HepG2 (cell line): ENCODE measurements around the gene CD24. TPM values are rescaled to one million over a fixed set of nuclear protein-coding genes. Genes with fewer than 3 reads are reported as not detected.

Experiments
- CREB3 ChIP-seq: sonication (generic); formaldehyde crosslinking; IDR thresholded peaks from 2 replicates; pipeline ENCODE4 v1.5.0; 2020; ENCODE audit warnings: missing genetic modification reagents
- HHEX ChIP-seq: IDR thresholded peaks from 2 replicates; pipeline ENCODE4 v1.6.1; 2016; ENCODE audit warnings: control low read depth
- MATR3 ChIP-seq: sonication (generic); formaldehyde crosslinking; IDR thresholded peaks from 2 replicates; pipeline ENCODE4 v1.4.0; 2020; ENCODE audit warnings: missing genetic modification reagents
- MLLT10 ChIP-seq: sonication (generic); formaldehyde crosslinking; IDR thresholded peaks from 2 replicates; pipeline ENCODE4 v1.4.0; 2020; ENCODE audit warnings: missing genetic modification reagents
- NFYB ChIP-seq: sonication (generic); formaldehyde crosslinking; IDR thresholded peaks from 2 replicates; pipeline ENCODE4 v1.4.0; 2020; ENCODE audit warnings: missing genetic modification reagents
- PPARG ChIP-seq: conservative IDR thresholded peaks from 2 replicates; pipeline ENCODE4 v1.6.1; 2016; ENCODE audit warnings: missing biosample characterization, missing genetic modification reagents
- SALL1 ChIP-seq: sonication (generic); formaldehyde crosslinking; IDR thresholded peaks from 2 replicates; pipeline ENCODE4 v1.8.0; 2022; ENCODE audit warnings: mild to moderate bottlenecking, missing genetic modification reagents
- TFDP2 ChIP-seq: sonication (generic); formaldehyde crosslinking; IDR thresholded peaks from 2 replicates; pipeline ENCODE4 v1.4.0; 2020; ENCODE audit warnings: missing genetic modification reagents
- ZFY ChIP-seq: sonication (generic); formaldehyde crosslinking; IDR thresholded peaks from 2 replicates; pipeline ENCODE4 v1.4.0; 2020; ENCODE audit warnings: missing genetic modification reagents
- ZKSCAN5 ChIP-seq: sonication (generic); formaldehyde crosslinking; IDR thresholded peaks from 2 replicates; pipeline ENCODE4 v1.5.1; 2020; ENCODE audit warnings: mild to moderate bottlenecking, missing genetic modification reagents
- ZNF33B ChIP-seq: sonication (generic); formaldehyde crosslinking; IDR thresholded peaks from 2 replicates; pipeline ENCODE4 v1.5.1; 2020; ENCODE audit warnings: mild to moderate bottlenecking, missing genetic modification reagents
- ZNF430 ChIP-seq: sonication (generic); formaldehyde crosslinking; IDR thresholded peaks from 2 replicates; pipeline ENCODE4 v1.9.0; 2021; ENCODE audit warnings: mild to moderate bottlenecking, missing genetic modification reagents
- polyA plus RNA-seq, 8 experiments: library from polyadenylated mRNA; depleted of rRNA in 3 of 8; stranded (reverse) in 7 of 8; unstranded in 1 of 8; fragments of >200 nt; fragmentation: Illumina TruSeq in 4 of 8; extraction: Trizol in 4 of 8; gene quantifications; 2 replicates each; pipeline versions ENCODE4 v1.2.1 to v1.2.3, GENCODE V29; 2011 to 2016; ENCODE audit warnings: low read depth in 4 of 8, missing spikeins in 1 of 8, mixed read lengths in 1 of 8; ENCODE audit not compliant: insufficient read depth in 1 of 8
- total RNA-seq, 5 experiments: library from RNA; depleted of rRNA; stranded (reverse); fragments of >200 nt; fragmentation: Illumina TruSeq; extraction: Trizol; gene quantifications; 2 replicates each; pipeline ENCODE4 v1.2.3, GENCODE V29; 2016; ENCODE audit warnings: low read depth in 1 of 5
- TF ChIP-seq, protein P1 (sequence below): sonication (generic); formaldehyde crosslinking; IDR thresholded peaks from 2 replicates; pipeline ENCODE4 v1.5.1; 2020; ENCODE audit warnings: mild to moderate bottlenecking, missing genetic modification reagents, moderate library complexity
- TF ChIP-seq, protein P2 (sequence below): IDR thresholded peaks from 2 replicates; pipeline ENCODE4 v1.4.0; 2020; ENCODE audit warnings: mild to moderate bottlenecking, missing genetic modification reagents
- TF ChIP-seq, protein P3 (sequence below): sonication (generic); formaldehyde crosslinking; IDR thresholded peaks from 2 replicates; pipeline ENCODE4 v1.4.0; 2020; ENCODE audit warnings: missing genetic modification reagents

The CD24 gene
- total and polyA plus RNA-seq, 2 of the 13 experiments (the other 11 are each of a cell fraction or from before 2014, with no cell fraction given), result 11.3 to 30.5 TPM

DNA sequence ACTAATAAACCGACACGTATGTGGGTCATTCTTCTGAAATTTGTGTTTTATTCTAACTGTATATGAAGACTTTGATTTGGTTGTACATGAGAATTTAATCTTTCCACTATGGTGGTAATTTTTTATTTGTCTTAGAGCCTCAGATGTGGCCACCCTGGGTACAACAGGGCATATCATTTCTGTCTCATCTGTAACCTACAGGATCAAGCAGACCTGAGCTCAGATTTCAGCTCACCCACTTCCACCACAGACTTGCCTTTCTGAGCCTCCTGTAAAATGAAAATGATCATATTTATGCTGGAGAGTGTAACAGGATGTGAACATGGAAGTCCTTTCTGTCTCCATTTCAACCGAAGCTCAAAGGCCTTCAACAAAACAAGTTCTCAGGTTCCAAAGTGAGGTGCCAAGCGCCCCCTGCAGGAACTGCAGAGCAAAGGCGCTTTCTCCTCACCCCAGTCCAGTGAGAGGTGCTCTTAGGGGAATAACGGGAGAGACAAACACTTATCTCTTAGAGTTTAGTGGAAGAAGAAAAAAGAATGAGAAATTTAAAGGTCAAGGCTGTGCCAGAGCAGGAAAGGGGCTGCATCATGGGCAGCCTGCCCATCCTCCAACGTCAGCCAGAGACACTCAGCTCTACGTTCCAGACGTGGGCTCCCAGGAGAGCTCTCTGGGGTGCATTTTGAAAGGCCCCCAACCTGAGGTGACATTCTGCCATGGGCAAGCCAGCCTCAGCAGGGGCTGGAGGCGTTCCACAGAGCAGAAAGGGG is 23.0 kb upstream of the CD24 start (continued):
- no peak for TF ChIP-seq MATR3 (CRISPR knock-in tag)
- TF ChIP-seq NFYB (CRISPR knock-in tag), result no peak
- no peak for TF ChIP-seq PPARG (CRISPR knock-in tag)
- peak; percentile 24; the same call in 1 of the 2 replicates for TF ChIP-seq SALL1
- TF ChIP-seq, protein P1, sequence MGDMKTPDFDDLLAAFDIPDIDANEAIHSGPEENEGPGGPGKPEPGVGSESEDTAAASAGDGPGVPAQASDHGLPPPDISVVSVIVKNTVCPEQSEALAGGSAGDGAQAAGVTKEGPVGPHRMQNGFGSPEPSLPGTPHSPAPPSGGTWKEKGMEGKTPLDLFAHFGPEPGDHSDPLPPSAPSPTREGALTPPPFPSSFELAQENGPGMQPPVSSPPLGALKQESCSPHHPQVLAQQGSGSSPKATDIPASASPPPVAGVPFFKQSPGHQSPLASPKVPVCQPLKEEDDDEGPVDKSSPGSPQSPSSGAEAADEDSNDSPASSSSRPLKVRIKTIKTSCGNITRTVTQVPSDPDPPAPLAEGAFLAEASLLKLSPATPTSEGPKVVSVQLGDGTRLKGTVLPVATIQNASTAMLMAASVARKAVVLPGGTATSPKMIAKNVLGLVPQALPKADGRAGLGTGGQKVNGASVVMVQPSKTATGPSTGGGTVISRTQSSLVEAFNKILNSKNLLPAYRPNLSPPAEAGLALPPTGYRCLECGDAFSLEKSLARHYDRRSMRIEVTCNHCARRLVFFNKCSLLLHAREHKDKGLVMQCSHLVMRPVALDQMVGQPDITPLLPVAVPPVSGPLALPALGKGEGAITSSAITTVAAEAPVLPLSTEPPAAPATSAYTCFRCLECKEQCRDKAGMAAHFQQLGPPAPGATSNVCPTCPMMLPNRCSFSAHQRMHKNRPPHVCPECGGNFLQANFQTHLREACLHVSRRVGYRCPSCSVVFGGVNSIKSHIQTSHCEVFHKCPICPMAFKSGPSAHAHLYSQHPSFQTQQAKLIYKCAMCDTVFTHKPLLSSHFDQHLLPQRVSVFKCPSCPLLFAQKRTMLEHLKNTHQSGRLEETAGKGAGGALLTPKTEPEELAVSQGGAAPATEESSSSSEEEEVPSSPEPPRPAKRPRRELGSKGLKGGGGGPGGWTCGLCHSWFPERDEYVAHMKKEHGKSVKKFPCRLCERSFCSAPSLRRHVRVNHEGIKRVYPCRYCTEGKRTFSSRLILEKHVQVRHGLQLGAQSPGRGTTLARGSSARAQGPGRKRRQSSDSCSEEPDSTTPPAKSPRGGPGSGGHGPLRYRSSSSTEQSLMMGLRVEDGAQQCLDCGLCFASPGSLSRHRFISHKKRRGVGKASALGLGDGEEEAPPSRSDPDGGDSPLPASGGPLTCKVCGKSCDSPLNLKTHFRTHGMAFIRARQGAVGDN (CRISPR knock-in tag), result peak; percentile 73
- TF ChIP-seq, protein P2, sequence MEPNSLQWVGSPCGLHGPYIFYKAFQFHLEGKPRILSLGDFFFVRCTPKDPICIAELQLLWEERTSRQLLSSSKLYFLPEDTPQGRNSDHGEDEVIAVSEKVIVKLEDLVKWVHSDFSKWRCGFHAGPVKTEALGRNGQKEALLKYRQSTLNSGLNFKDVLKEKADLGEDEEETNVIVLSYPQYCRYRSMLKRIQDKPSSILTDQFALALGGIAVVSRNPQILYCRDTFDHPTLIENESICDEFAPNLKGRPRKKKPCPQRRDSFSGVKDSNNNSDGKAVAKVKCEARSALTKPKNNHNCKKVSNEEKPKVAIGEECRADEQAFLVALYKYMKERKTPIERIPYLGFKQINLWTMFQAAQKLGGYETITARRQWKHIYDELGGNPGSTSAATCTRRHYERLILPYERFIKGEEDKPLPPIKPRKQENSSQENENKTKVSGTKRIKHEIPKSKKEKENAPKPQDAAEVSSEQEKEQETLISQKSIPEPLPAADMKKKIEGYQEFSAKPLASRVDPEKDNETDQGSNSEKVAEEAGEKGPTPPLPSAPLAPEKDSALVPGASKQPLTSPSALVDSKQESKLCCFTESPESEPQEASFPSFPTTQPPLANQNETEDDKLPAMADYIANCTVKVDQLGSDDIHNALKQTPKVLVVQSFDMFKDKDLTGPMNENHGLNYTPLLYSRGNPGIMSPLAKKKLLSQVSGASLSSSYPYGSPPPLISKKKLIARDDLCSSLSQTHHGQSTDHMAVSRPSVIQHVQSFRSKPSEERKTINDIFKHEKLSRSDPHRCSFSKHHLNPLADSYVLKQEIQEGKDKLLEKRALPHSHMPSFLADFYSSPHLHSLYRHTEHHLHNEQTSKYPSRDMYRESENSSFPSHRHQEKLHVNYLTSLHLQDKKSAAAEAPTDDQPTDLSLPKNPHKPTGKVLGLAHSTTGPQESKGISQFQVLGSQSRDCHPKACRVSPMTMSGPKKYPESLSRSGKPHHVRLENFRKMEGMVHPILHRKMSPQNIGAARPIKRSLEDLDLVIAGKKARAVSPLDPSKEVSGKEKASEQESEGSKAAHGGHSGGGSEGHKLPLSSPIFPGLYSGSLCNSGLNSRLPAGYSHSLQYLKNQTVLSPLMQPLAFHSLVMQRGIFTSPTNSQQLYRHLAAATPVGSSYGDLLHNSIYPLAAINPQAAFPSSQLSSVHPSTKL (CRISPR knock-in tag), result peak; percentile 25; the same call in 1 of the 2 replicates
- TF ChIP-seq ZNF430, result 0 out of 2 replicates have a peak, but pooled peaks have one; percentile 44
- no peak for TF ChIP-seq CREB3 (CRISPR knock-in tag)
- no peak for TF ChIP-seq ZKSCAN5 (CRISPR knock-in tag)
- TF ChIP-seq, protein P3, sequence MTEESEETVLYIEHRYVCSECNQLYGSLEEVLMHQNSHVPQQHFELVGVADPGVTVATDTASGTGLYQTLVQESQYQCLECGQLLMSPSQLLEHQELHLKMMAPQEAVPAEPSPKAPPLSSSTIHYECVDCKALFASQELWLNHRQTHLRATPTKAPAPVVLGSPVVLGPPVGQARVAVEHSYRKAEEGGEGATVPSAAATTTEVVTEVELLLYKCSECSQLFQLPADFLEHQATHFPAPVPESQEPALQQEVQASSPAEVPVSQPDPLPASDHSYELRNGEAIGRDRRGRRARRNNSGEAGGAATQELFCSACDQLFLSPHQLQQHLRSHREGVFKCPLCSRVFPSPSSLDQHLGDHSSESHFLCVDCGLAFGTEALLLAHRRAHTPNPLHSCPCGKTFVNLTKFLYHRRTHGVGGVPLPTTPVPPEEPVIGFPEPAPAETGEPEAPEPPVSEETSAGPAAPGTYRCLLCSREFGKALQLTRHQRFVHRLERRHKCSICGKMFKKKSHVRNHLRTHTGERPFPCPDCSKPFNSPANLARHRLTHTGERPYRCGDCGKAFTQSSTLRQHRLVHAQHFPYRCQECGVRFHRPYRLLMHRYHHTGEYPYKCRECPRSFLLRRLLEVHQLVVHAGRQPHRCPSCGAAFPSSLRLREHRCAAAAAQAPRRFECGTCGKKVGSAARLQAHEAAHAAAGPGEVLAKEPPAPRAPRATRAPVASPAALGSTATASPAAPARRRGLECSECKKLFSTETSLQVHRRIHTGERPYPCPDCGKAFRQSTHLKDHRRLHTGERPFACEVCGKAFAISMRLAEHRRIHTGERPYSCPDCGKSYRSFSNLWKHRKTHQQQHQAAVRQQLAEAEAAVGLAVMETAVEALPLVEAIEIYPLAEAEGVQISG, result peak; percentile 72
- no peak for TF ChIP-seq TFDP2 (CRISPR knock-in tag)
- TF ChIP-seq HHEX (CRISPR knock-in tag), result no peak
- no peak for TF ChIP-seq MLLT10 (CRISPR knock-in tag)
- TF ChIP-seq ZNF33B (CRISPR knock-in tag), result no peak
- peak; percentile 49 for TF ChIP-seq ZFY (CRISPR knock-in tag)
